ENCODE measurements around the gene LBH.

- no peak for TF ChIP-seq CTCF (IDR thresholded peaks at IDR 0.05; ENCODE audit: insufficient read depth, low read depth, low read length)
- TF ChIP-seq EZH2 (IDR thresholded peaks at IDR 0.05; ENCODE audit: insufficient read depth, low read length), result no peak
Measured at GRCh38 chr2:30283931-30284565, 52.7 kb downstream of the LBH start.
